Pulmonary artery endothelial cell (primary cell): ENCODE measurements around the gene BEGAIN. TPM values are rescaled to one million over a fixed set of nuclear protein-coding genes. Genes with fewer than 3 reads are reported as not detected.

Experiments
- DNase-seq: peaks from one replicate; pipeline ENCODE4 v3.0.0-alpha.2; 2011; ENCODE audit warnings: low read depth, low spot score
- total RNA-seq: library from RNA; depleted of rRNA; stranded (reverse); fragments of >200 nt; gene quantifications from 2 replicates; pipeline ENCODE4 v1.2.3, GENCODE V29; 2014

The BEGAIN gene, protein sequence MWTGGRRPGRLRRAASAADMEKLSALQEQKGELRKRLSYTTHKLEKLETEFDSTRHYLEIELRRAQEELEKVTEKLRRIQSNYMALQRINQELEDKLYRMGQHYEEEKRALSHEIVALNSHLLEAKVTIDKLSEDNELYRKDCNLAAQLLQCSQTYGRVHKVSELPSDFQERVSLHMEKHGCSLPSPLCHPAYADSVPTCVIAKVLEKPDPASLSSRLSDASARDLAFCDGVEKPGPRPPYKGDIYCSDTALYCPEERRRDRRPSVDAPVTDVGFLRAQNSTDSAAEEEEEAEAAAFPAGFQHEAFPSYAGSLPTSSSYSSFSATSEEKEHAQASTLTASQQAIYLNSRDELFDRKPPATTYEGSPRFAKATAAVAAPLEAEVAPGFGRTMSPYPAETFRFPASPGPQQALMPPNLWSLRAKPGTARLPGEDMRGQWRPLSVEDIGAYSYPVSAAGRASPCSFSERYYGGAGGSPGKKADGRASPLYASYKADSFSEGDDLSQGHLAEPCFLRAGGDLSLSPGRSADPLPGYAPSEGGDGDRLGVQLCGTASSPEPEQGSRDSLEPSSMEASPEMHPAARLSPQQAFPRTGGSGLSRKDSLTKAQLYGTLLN
- total RNA-seq: 0.11 and 0.13 TPM in 2 replicates

GRCh38 chr14:100587086-100587762 is at the start of gene BEGAIN:
Gene BEGAIN, minus strand, starts transcription at chr14:100587417. Its CDS starts 127 bp downstream, at chr14:100587290.
- DNase-seq: no peak

DNA sequence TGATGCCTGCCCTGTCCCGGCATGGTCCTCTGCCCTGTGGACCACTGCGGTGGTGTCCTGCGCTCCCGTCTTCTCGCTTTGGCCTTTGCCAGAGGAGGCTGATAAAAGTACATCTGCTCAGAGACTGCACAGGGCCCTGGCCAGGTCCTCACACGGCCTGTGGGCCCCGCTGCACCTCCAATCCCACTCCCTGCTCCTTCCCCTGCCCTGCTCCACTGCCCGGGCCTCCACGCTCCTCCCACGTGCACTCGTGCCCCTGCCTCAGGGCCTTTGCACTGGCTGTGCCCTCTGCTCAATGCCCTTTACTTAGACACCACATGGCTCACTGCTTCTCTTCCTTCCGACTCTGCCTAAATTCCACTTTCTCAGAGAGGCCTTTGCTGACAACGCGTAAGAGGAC is 49.3 kb upstream of the BEGAIN start:
- no peak for DNase-seq

DNA sequence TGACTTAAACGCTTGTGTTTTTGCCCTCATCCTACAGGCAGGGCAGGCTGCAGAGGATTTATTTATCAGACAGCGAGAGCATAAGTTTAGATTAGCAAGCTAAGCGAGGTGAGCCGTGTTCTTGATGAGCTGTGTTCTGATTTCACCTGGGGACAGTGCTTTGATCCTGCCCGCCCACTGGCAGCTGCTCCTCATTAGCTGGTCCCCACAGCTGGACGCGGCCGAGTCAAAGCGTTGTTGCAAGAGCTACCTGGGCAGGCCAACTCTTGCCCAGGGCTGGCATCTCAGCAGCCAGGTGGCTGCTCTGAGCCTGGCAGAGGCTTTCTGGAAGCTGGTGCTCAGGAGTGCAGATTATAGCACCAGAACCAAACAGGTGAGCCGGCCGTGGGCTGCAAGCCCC is 46.8 kb upstream of the BEGAIN start:
- DNase-seq: no peak

DNA sequence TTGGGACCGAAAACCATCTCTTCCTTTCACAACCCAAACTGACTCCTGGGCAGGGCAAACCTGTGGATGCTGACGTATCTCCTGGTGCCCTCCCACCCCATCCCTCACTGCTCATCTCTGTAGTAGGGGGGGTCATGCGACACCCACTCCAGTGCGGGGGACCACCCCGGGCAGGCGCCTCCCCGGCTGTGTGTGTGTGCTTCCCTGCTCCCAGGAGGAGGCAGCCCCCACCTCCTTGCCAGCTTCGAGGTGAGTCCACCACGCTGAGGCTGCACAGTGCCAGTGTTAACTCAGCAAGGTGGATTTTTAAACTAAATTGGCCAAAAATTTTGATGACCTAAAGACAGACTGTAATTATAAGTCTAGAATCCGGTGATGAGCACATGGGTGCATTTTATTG is 46.2 kb upstream of the BEGAIN start:
- no peak for DNase-seq

GRCh38 chr14:100629696-100630095 is 42.5 kb upstream of the BEGAIN start:
- no peak for DNase-seq

GRCh38 chr14:100629098-100629497 is 41.9 kb upstream of the BEGAIN start:
- no peak for DNase-seq

- DNase-seq: no peak
Observed at GRCh38 chr14:100628225-100628624, 41.0 kb upstream of the BEGAIN start.

GRCh38 chr14:100626614-100627013 is 39.4 kb upstream of the BEGAIN start:
- DNase-seq: no peak

DNA sequence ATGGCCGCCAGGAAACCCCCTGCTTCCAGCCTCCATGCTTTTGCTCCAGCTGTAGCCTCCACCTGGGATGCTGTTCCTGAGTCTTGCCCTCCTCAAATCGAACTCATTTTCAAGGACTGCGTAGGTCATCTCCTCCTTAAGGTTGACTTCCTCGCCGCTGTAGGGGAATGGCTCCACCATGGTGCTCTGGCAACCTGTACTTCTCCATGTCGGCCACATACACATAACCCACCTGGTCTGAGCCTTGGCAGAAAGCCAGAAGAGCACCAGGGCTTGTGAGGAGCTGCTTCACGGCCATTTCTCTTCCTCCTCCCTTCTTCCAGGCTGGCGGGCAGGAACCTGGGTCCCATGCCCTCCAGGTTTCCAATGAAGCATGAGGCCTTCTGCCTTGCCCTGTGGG is 36.7 kb upstream of the BEGAIN start:
- no peak for DNase-seq

- no peak for DNase-seq
Observed at GRCh38 chr14:100623557-100623956, 36.3 kb upstream of the BEGAIN start.

- DNase-seq: no peak
Observed at GRCh38 chr14:100622708-100623485, 35.7 kb upstream of the BEGAIN start.

DNA sequence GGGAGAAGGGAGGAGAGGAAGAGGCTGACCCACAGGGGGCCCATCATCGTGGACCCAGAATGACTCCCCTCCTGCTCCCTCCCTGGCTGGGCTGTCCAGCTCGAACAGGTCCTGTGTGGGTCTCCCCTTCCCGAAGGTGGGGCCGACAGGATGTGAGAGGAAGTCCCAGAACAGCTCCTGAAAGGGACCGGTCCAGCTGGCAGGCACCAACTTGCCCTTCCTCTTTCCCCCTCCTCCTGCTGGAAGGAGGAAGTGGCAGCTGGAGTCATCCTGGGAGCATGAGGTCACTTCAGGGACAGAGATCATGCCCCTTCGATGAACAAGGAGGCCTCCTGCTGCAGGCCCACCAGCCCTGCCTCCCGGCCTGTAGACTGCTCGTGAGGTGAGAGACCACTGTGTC is 35.0 kb upstream of the BEGAIN start:
- no peak for DNase-seq

DNA sequence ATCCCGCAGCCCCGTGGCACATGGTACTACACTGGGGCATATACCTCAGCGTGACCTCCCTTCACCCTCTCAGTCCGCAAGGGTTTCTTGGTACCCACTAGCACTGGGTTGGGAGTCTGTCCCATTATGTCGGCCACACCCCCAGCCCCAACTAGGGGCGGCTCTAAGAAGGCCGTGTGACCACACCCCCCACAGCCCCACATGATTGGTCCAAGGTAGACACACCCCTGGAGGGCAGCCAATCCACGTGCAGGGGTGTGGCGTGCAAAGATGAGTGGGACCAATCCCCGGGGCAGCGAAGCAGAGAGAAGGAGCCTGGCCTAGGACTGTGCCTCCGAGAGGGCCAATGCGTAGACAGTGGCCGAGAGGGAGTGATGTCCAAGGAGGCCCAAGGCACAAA is 34.6 kb upstream of the BEGAIN start:
- DNase-seq: no peak

DNA sequence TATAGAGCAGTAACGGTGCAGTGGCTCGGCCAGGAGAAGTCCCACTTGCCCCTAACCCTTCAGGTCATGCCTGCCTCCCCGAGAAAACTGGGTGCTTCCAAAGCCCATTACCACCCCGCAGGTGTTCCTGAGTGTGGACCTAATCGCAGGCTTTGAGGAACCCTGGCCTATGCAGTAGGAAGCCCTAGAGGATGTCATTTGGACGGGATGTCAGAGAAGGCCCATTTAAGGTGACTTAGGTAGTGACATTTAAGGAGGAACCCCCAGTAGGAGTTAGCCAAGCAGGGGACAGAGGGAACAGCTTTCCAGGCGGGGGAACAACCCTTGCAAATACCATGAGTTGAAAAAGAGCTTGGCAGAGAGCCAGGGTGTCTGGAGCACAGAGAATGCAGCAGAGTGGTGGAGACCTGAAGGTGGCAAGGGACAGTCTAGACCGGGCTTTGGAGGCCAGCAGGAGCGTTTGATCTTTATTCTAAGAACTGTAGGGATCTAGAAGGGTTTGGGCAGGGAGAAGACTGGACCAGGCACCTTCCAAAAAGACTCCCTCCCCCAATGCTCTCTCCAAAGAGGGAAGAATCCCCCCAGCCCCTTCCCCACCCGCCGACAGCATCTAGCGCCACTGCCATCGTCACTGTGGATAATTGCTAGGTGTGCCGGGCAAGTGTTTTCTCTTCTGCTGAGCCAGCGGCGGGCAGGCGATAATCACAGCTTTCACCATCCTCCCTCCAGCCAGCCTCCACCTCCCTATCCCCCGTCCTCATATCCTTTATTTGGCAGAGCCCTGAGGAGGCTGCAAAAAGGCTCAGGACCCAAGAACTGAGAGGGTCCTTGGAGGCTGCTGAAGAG is 33.3 kb upstream of the BEGAIN start:
- no peak for DNase-seq

DNA sequence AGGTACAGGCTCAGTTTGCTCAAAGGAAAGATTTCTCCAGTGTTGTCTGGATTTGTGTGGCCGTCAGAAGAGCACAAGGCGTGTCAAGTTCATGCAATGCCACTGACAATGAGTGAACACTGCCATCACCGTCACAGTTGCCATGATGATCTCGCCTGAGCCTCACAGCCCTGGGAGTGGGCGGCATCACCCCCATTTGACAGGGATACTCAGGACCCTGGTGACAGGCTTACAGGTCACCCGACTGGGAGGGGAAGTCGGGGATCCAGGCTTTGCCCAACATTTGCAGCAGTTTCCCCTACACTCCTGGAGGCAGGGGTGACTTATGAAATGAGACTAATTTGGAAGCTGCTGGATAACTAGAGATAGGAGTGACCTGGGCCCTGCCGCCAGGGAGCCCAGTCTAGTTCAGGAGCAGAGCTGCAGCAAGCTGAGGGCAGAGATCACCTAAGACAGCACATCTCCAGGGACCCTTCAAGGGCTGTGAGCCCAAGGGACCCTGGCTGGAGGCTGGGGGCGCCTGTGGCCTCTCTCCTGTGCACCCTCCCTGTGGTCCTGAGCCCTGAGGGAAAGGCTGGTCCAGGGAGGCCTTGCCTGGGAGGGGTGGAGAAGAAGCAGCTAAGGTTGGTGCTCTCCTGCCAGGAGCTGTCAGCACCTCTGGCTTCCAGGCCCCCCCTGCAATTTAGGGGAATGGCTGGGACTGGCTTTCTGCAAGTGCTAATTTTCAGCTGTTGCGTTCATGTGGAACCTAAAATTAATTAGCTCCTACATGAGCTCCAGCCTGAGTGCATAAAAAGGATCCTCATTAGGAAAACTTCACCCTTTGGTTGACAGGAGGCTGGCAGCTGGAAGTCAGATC is 32.4 kb upstream of the BEGAIN start:
- no peak for DNase-seq

DNA sequence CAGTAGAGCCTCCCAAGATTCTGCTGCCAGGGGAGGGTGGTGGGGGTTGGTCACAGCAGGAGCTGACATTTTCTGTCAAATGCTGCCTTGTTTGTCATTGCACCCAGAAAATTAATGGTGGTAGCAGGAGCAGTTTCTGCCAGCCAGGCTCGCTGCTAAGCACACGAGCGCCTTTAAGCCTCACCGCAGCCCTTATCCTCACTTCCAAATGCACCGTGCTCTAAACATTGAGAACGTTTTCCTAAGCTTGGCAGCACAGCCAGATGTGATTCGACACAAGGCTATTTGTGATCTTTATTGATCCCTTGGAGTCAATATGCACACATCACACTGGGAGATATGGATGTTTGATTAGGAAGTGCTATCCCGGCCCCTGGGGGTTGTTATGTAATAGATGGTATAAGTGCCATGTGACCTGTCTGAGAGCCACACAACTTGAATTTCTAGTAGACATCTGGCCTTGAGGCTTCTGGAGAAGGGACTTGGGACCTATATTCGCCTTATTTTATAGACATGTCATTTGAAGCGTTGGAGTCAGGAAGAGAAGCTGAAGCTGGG is 31.6 kb upstream of the BEGAIN start:
- DNase-seq: no peak

- no peak for DNase-seq
Observed at GRCh38 chr14:100618318-100618693, 31.1 kb upstream of the BEGAIN start.

DNA sequence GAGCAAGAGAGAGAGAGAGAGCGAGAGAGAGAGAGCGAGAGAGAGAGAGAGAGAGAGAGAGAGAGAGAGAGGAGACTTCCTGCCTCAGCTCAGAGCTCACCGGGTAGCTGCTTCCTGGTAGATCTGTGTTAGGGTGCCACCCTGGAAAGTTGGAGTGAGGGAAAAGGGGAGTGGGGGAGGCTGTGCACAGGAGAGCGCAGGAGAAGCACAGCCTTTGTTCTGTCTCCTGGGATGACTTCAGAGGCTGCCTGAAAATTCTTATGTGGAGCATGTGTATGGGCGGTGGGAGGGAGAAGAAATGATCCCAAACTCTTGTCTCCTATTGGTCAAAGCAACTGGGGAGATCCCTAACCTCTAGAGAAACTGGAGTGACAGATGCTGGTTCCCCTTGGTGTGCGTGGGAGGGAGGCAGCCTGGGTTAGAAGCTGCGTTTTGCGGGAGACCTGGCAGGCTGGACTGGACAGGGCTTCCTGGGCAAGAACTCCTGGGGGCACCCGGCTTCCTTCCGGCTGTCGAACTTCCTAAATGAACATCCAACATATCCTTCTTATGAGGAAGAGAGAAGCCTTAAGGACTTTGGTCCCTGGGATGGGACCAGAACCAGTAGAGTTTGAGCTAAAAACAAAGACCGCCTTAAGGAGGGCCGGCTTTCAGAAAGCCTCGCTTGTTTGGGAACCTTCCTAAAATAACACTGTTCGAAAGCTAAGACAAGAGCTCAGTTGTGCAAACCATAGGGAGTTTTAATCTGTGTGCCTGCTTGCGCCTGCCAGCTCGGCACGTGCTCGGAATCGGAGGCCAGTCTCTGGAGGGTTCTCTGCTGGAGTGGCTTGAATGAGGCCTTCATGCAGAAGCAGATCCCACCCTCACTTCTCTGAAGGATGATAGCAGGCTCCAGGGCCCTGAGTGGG is 30.4 kb upstream of the BEGAIN start:
- no peak for DNase-seq
